Chondrocyte (in vitro differentiated cells): Measurements from ENCODE around the gene DAB2IP. TPM values are rescaled to one million over a fixed set of nuclear protein-coding genes. Genes with fewer than 3 reads are reported as not detected.

ENCODE experiments used
- DNase-seq: peaks from one replicate; pipeline ENCODE4 v3.0.0; 2021; ENCODE audit warnings: mixed read lengths, low spot score
- H3K27ac Mint-ChIP-seq: one replicate; pipeline ENCODE4 v1.8.0; 2021; ENCODE audit warnings: mild to moderate bottlenecking, moderate library complexity, mixed read lengths; ENCODE audit not compliant: unreplicated experiment
- H3K27me3 Mint-ChIP-seq: 2 replicates; pipeline ENCODE4 v1.8.0; 2021; ENCODE audit warnings: low read depth, mixed read lengths
- H3K36me3 Mint-ChIP-seq: 2 replicates; pipeline ENCODE4 v1.8.0; 2021; ENCODE audit warnings: low read depth, mixed read lengths
- H3K4me1 Mint-ChIP-seq: 2 replicates; pipeline ENCODE4 v1.8.0; 2021; ENCODE audit warnings: low read depth, mild to moderate bottlenecking, mixed read lengths
- H3K4me3 Mint-ChIP-seq: one replicate; pipeline ENCODE4 v1.8.0; 2021; ENCODE audit warnings: mild to moderate bottlenecking, moderate library complexity, mixed read lengths; ENCODE audit not compliant: unreplicated experiment
- H3K9me3 Mint-ChIP-seq: 2 replicates; pipeline ENCODE4 v1.8.0; 2021; ENCODE audit warnings: low read depth, mixed read lengths
- CTCF ChIP-seq: fragments of 200-600 bp; sonication (generic); IDR thresholded peaks from 2 replicates; pipeline ENCODE4 v1.5.0; 2021; ENCODE audit warnings: antibody characterized with exemption, mild to moderate bottlenecking, moderate library complexity
- total RNA-seq: library from RNA; stranded (reverse); gene quantifications from 3 replicates; pipeline ENCODE4 v1.2.1, GENCODE V29; 2021

DAB2IP gene
- total RNA-seq, 1 donor from 2014 or later, result 58.5 TPM

- no peaks in the 10 kb centered on the region for H3K9me3 Mint-ChIP-seq
- no peak overlapping the region for H3K27ac Mint-ChIP-seq
- DNase-seq, result peak; percentile 46
- no peak for TF ChIP-seq CTCF
- peaks cover 22% of the 10 kb centered on the region for H3K4me1 Mint-ChIP-seq
- H3K36me3 Mint-ChIP-seq, result no peaks in the 10 kb centered on the region
- no peaks in the 10 kb centered on the region for H3K27me3 Mint-ChIP-seq
- H3K4me3 Mint-ChIP-seq, result no peak overlapping the region
Observed at GRCh38 chr9:121689461-121690157, 38.2 kb downstream of the DAB2IP start.

- Mint-ChIP-seq H3K4me1 (peaks cover 22% of the 10 kb centered on the region), H3K27me3 (no peaks in the 10 kb centered on the region), H3K36me3 (no peaks in the 10 kb centered on the region), H3K9me3 (no peaks in the 10 kb centered on the region), H3K27ac (no peak overlapping the region), H3K4me3 (no peak overlapping the region)
- no peak for DNase-seq
- TF ChIP-seq CTCF, result no peak
Observed at GRCh38 chr9:121690316-121690715, 38.9 kb downstream of the DAB2IP start.

DNA sequence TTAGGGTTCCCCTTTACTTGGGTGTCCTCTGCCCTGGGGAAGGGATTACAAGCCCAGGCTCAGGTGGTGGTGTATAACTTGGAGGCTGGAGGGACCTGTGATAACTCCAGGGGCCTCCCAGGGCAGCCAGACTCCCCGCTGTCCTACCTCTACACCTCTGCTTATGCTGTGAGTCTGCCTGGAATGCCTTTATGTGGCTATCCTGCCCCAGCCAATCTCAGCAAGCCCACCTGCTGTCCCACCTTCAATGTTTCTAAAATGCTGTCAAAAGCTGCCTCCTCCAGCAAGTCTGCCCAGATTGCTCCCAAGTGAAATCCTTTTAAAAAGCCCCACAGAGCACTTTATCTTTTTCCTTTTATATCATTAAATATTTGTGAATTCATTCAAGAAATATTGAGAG lies 39.3 kb downstream of the DAB2IP start:
- no peaks in the 10 kb centered on the region for H3K36me3 Mint-ChIP-seq
- peaks cover 22% of the 10 kb centered on the region for H3K4me1 Mint-ChIP-seq
- no peak for TF ChIP-seq CTCF
- H3K27ac Mint-ChIP-seq, result no peak overlapping the region
- no peak overlapping the region for H3K4me3 Mint-ChIP-seq
- H3K27me3 Mint-ChIP-seq, result no peaks in the 10 kb centered on the region
- no peak for DNase-seq
- no peaks in the 10 kb centered on the region for H3K9me3 Mint-ChIP-seq

DNA sequence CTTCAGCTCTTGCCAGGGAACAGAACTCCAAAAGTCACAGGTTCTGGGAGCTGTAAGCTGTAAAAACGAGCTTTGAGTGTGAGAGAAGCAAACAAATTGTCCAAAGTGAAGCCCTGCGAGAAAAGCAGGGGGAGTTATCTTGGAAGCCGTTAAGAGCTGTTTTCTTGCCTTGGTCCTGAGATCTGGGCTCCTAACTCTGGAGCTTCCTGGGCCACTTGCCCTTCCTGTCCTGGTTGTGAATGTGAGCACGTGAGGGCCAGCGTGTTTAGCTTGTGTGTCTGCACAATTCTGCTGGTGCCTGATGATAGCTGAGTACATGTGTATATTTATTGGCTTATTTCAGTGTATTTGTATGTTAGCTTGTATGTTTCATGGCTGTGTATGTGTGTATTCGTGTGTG lies 40.5 kb downstream of the DAB2IP start:
- DNase-seq, result no peak
- no peaks in the 10 kb centered on the region for H3K36me3 Mint-ChIP-seq
- no peak overlapping the region for H3K4me3 Mint-ChIP-seq
- no peaks in the 10 kb centered on the region for H3K27me3 Mint-ChIP-seq
- no peak for TF ChIP-seq CTCF
- H3K27ac Mint-ChIP-seq, result peak overlapping the region; percentile 81
- peaks cover 22% of the 10 kb centered on the region for H3K4me1 Mint-ChIP-seq
- no peaks in the 10 kb centered on the region for H3K9me3 Mint-ChIP-seq

DNA sequence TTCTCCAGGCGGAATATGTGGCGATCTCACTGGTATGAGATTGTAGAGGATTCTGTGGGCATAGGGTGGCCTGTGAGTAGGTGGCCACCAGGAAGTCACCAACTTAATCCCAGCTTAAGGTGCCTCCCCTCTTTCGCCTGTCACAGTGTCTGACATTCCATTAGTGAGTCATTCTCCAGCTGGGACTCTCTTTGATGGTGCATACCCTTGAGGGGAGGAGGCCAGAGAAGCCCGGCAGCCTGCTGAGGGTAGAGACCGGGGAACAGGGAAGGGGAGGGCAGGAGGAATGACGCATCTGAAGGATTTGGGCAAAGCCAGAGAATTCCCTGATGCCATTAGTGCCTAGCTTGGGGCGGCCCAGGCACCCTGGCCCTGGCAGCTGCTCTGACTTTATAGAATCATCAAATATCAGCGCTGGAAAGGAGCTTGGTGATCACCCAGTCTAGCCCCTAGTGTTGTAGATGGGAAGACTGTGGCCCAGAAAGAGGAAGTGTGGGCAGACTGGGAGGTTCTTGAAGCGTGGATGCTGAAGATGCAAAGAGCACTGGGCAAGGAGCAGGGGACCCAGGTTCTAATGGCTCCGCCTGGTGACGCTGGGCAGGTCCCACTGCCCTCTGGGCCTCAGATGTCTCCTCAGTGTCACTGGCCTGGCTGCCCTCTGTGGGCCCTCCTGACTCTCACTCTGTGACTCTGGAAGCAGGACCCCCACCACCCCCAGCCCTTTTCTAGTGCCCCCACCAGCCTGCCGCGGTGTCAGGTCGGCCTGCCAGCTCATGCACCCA lies 41.4 kb downstream of the DAB2IP start:
- no peaks in the 10 kb centered on the region for H3K36me3 Mint-ChIP-seq
- no peaks in the 10 kb centered on the region for H3K9me3 Mint-ChIP-seq
- no peaks in the 10 kb centered on the region for H3K27me3 Mint-ChIP-seq
- H3K4me3 Mint-ChIP-seq, result no peak overlapping the region
- TF ChIP-seq CTCF, result peak; percentile 9
- H3K27ac Mint-ChIP-seq, result peak overlapping the region; percentile 81
- peaks cover 22% of the 10 kb centered on the region for H3K4me1 Mint-ChIP-seq
- DNase-seq, result no peak
